AG09309 (cell line): ENCODE results near the gene CPT1C.

Experiments
- DNase-seq: peaks from one replicate; pipeline ENCODE4 v3.0.0-alpha.2; 2010; ENCODE audit warnings: low read depth
- H3K4me3 ChIP-seq: 2 replicates; pipeline ENCODE4 v1.5.1; 2011; ENCODE audit warnings: mild to moderate bottlenecking, low read depth, low read length, moderate library complexity; ENCODE audit not compliant: control insufficient read depth
- CTCF ChIP-seq: IDR thresholded peaks from 2 replicates; pipeline ENCODE4 v1.5.1; 2011; ENCODE audit warnings: mild to moderate bottlenecking, low read depth, low read length, inconsistent platforms; ENCODE audit not compliant: insufficient read depth, control insufficient read depth; ENCODE audit errors: missing control alignments

Gene CPT1C

GRCh38 chr19:49691243-49692146 is 579 bp downstream of the CPT1C start:
- DNase-seq: no peak
- no peak for TF ChIP-seq CTCF
- H3K4me3 ChIP-seq: peak overlapping the region; percentile 61

- peak overlapping the region; percentile 61 for H3K4me3 ChIP-seq
- no peak for TF ChIP-seq CTCF
- no peak for DNase-seq
Observed at GRCh38 chr19:49692147-49692506, 1.2 kb downstream of the CPT1C start.

- H3K4me3 ChIP-seq: no peak overlapping the region
- no peak for TF ChIP-seq CTCF
- no peak for DNase-seq
Observed at GRCh38 chr19:49696115-49696514, 5.2 kb downstream of the CPT1C start.

GRCh38 chr19:49696865-49697264 is 5.9 kb downstream of the CPT1C start:
- TF ChIP-seq CTCF: no peak
- no peak overlapping the region for H3K4me3 ChIP-seq
- no peak for DNase-seq

GRCh38 chr19:49699364-49699763 is 8.4 kb downstream of the CPT1C start:
- no peak for TF ChIP-seq CTCF
- no peak for DNase-seq

GRCh38 chr19:49700563-49700962 is 9.6 kb downstream of the CPT1C start:
- TF ChIP-seq CTCF: no peak
- H3K4me3 ChIP-seq: no peak overlapping the region
- DNase-seq: no peak

More at GRCh38 chr19:49699364-49699763, 8.4 kb downstream of the CPT1C start:
- no peak overlapping the region for H3K4me3 ChIP-seq
